Measurements from ENCODE around the gene CRYBA4.

GRCh38 chr22:26602127-26602526 lies 19.6 kb upstream of the CRYBA4 start:
- no peak for TF ChIP-seq CTCF (conservative IDR thresholded peaks at IDR 0.05)
- no peak for TF ChIP-seq ZFX (IDR thresholded peaks at IDR 0.05)
